Measurements from ENCODE around the gene ATG10.
A peak's percentile ranks its signal among the peaks of the same experiment; 100 is the strongest.

DNA sequence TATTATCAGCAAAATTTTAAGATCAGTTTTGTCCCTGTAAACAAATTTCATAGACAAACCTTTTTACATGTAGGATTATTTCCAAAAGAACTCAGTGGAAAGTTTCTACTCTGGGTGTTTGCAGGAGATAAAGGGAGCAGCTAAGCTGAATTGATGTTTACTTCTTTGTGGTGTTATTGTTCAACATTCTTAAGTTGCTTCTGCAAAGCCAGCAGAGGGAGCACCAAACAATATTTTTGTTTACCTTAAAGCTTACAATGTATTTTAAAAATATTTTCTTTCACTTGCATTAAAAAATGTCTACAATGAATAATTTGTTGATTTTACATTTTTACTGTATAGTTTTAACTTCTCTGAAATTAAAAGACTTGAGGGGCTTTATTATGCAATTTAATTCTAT lies 135.4 kb downstream of the ATG10 start:
- TF ChIP-seq EZH2 (IDR thresholded peaks at IDR 0.05; ENCODE audit: low read length, unreplicated experiment) (no peak), CTCF (conservative IDR thresholded peaks at IDR 0.05; ENCODE audit: low read depth, low read length) (peak; percentile 76), EZH2phosphoT487 (IDR thresholded peaks at IDR 0.05; ENCODE audit: borderline replicate concordance, low read length) (no peak)
